HepG2 (cell line): ENCODE results near the gene SNX30. TPM values are rescaled to one million over a fixed set of nuclear protein-coding genes. Genes with fewer than 3 reads are reported as not detected.

Experiments
- ATAC-seq: fragments of 200-7000 bp; cut with Tn5 transposase; 3 replicates; pipeline ENCODE4 v1.9.1; 2020; ENCODE audit warnings: mild to moderate bottlenecking, moderate library complexity
- BruUV-seq: library from RNA; stranded (reverse); fragments of 400-500 nt; replicated peaks from 2 replicates; lab custom pipeline; 2021; lab: Mats Ljungman, UMichigan
- CTCF ChIA-PET: fragments of 300-600 bp; formaldehyde crosslinking; extraction: SDS; loops from one replicate; lab custom pipeline; 2021; ENCODE audit warnings: low total read pairs, inconsistent platforms, low intra/inter-chr PET ratio; lab: Yijun Ruan, JAX
- POLR2A ChIA-PET: fragments of 350-600 bp; sonication (Branson Sonifier 250); formaldehyde crosslinking; loops from one replicate; lab custom pipeline; 2020; ENCODE audit warnings: antibody characterized with exemption, inconsistent platforms; lab: Yijun Ruan, JAX
- DNase-seq: peaks from one replicate; pipeline ENCODE4 v3.0.0-alpha.2; 2015; ENCODE audit warnings: low spot score
- FAIRE-seq: peaks from 3 replicates; lab custom pipeline; 2011; peaks lifted over from hg19 to GRCh38; lab: Jason Lieb, UNC
- H2AFZ ChIP-seq: one replicate; pipeline ENCODE4 v1.6.1; 2011; ENCODE audit warnings: low read length, inconsistent platforms
- H3K27ac ChIP-seq: fragments of 300-600 bp; 3 replicates; pipeline ENCODE4 v1.8.0; 2011; ENCODE audit warnings: mixed run types, mild to moderate bottlenecking, mixed read lengths, low read length, inconsistent platforms; ENCODE audit not compliant: insufficient read depth; ENCODE audit errors: extremely low read length
- H3K27me3 ChIP-seq, 2 experiments: fragments of 200-600 bp in 1 of 2; 2 replicates in 1 of 2; 3 replicates in 1 of 2; pipeline versions ENCODE4 v1.6.0 to v1.8.0; 2011; ENCODE audit warnings: low read length in 2 of 2, mild to moderate bottlenecking in 2 of 2, moderate library complexity in 2 of 2, inconsistent platforms in 1 of 2; ENCODE audit not compliant: insufficient read depth in 2 of 2, control insufficient read depth in 1 of 2
- H3K36me3 ChIP-seq, 2 experiments: fragments of 200-600 bp in 1 of 2; replicated peaks in 1 of 2; 2 replicates in 1 of 2; 3 replicates in 1 of 2; pipeline versions ENCODE4 v1.5.1 to v1.8.0; 2011; ENCODE audit warnings: low read length in 2 of 2, inconsistent platforms in 1 of 2; ENCODE audit not compliant: insufficient read depth in 2 of 2, control insufficient read depth in 1 of 2
- H3K4me1 ChIP-seq: 2 replicates; pipeline ENCODE4 v1.5.1; 2012; ENCODE audit warnings: low read length, inconsistent platforms; ENCODE audit not compliant: insufficient read depth
- H3K4me2 ChIP-seq: 2 replicates; pipeline ENCODE4 v1.6.0; 2011; ENCODE audit warnings: low read depth, low read length, inconsistent platforms
- H3K4me3 ChIP-seq, 3 experiments: fragments of 200-600 bp in 1 of 3; sonication (generic), shearing (Covaris generic) in 1 of 3; replicated peaks in 1 of 3; 2 replicates each; pipeline ENCODE4 v1.5.1; 2011 to 2016; ENCODE audit warnings: low read length in 3 of 3, inconsistent platforms in 2 of 3, low read depth in 2 of 3, mild to moderate bottlenecking in 2 of 3, control low read depth in 1 of 3, mixed read lengths in 1 of 3; ENCODE audit not compliant: insufficient read depth in 1 of 3
- H3K79me2 ChIP-seq: one replicate; pipeline ENCODE4 v1.6.1; 2011; ENCODE audit warnings: low read length, inconsistent platforms; ENCODE audit not compliant: insufficient read depth
- H3K9ac ChIP-seq: 2 replicates; pipeline ENCODE4 v1.6.0; 2011; ENCODE audit warnings: mild to moderate bottlenecking, low read depth, low read length, inconsistent platforms; ENCODE audit not compliant: insufficient read depth
- H3K9me3 ChIP-seq: 2 replicates; pipeline ENCODE4 v1.5.1; 2012; ENCODE audit warnings: mild to moderate bottlenecking, low read length
- H4K20me1 ChIP-seq: 2 replicates; pipeline ENCODE4 v1.6.0; 2011; ENCODE audit warnings: inconsistent platforms, mild to moderate bottlenecking, low read length, moderate library complexity; ENCODE audit not compliant: insufficient read depth
- ISL2 ChIP-seq: sonication (generic); formaldehyde crosslinking; IDR thresholded peaks from 2 replicates; pipeline ENCODE4 v1.5.0; 2020; ENCODE audit warnings: missing genetic modification reagents
- KDM2A ChIP-seq: sonication (generic); formaldehyde crosslinking; IDR thresholded peaks from 2 replicates; pipeline ENCODE4 v1.4.0; 2020; ENCODE audit warnings: low read depth, missing genetic modification reagents, borderline replicate concordance
- ONECUT2 ChIP-seq: sonication (generic); formaldehyde crosslinking; IDR thresholded peaks from 2 replicates; pipeline ENCODE4 v1.4.0; 2020; ENCODE audit warnings: missing genetic modification reagents
- RFX3 ChIP-seq: IDR thresholded peaks from 2 replicates; pipeline ENCODE4 v1.6.1; 2016; ENCODE audit warnings: missing biosample characterization, missing genetic modification reagents
- RXRB ChIP-seq: IDR thresholded peaks from 2 replicates; pipeline ENCODE4 v1.6.1; 2016; ENCODE audit warnings: borderline replicate concordance, missing genetic modification reagents, missing compliant biosample characterization
- SALL2 ChIP-seq: sonication (generic); formaldehyde crosslinking; IDR thresholded peaks from 2 replicates; pipeline ENCODE4 v1.8.1; 2023; ENCODE audit warnings: mild to moderate bottlenecking, missing genetic modification reagents, inconsistent platforms
- SIX1 ChIP-seq: sonication (generic); formaldehyde crosslinking; IDR thresholded peaks from 2 replicates; pipeline ENCODE4 v1.4.0; 2020; ENCODE audit warnings: missing genetic modification reagents, borderline replicate concordance
- STAG1 ChIP-seq: sonication (generic); formaldehyde crosslinking; IDR thresholded peaks from 2 replicates; pipeline ENCODE4 v1.4.0; 2020; ENCODE audit warnings: missing genetic modification reagents
- TARDBP ChIP-seq: sonication (generic); formaldehyde crosslinking; IDR thresholded peaks from 2 replicates; pipeline ENCODE4 v1.8.0; 2022; ENCODE audit warnings: mild to moderate bottlenecking, missing genetic modification reagents
- ZC3H4 ChIP-seq: sonication (generic); formaldehyde crosslinking; IDR thresholded peaks from 2 replicates; pipeline ENCODE4 v1.4.0; 2020; ENCODE audit warnings: missing genetic modification reagents, borderline replicate concordance
- ZNF17 ChIP-seq: sonication (generic); formaldehyde crosslinking; IDR thresholded peaks from 2 replicates; pipeline ENCODE4 v1.5.0; 2020; ENCODE audit warnings: mild to moderate bottlenecking, missing genetic modification reagents
- ZNF333 ChIP-seq: sonication (generic); formaldehyde crosslinking; IDR thresholded peaks from 2 replicates; pipeline ENCODE4 v1.4.0; 2020; ENCODE audit warnings: mild to moderate bottlenecking, missing genetic modification reagents, borderline replicate concordance
- WGBS: methylation state at CpG from one replicate; pipeline ENCODE4 v1.1.6; 2017; ENCODE audit warnings: low lambda C conversion rate; 5-methylcytosine and 5-hydroxymethylcytosine counted together
- in situ Hi-C: cut with HindIII; loops from 2 replicates; pipeline ENCODE4 v1.10.0; 2017; ENCODE audit warnings: low pct_unique_long_range_greater_than_20kb; ENCODE audit not compliant: extremely low pct_ligation_motif_present
- intact Hi-C: fragments of 100-400 bp; cut with micrococcal nuclease; formaldehyde crosslinking; loops from one replicate; pipeline ENCODE4 v1.10.0; 2022; ENCODE audit not compliant: unreplicated experiment
- polyA plus RNA-seq, 8 experiments: library from polyadenylated mRNA; depleted of rRNA in 3 of 8; stranded (reverse) in 7 of 8; unstranded in 1 of 8; fragments of >200 nt; fragmentation: Illumina TruSeq in 4 of 8; extraction: Trizol in 4 of 8; gene quantifications; 2 replicates each; pipeline versions ENCODE4 v1.2.1 to v1.2.3, GENCODE V29; 2011 to 2016; ENCODE audit warnings: low read depth in 4 of 8, missing spikeins in 1 of 8, mixed read lengths in 1 of 8; ENCODE audit not compliant: insufficient read depth in 1 of 8
- total RNA-seq, 5 experiments: library from RNA; depleted of rRNA; stranded (reverse); fragments of >200 nt; fragmentation: Illumina TruSeq; extraction: Trizol; gene quantifications; 2 replicates each; pipeline ENCODE4 v1.2.3, GENCODE V29; 2016; ENCODE audit warnings: low read depth in 1 of 5
- TF ChIP-seq, protein P1 (sequence below): sonication (generic); formaldehyde crosslinking; conservative IDR thresholded peaks from 2 replicates; pipeline ENCODE4 v1.4.0; 2020; ENCODE audit warnings: missing genetic modification reagents
- TF ChIP-seq, protein P2 (sequence below): sonication (generic); formaldehyde crosslinking; IDR thresholded peaks from 2 replicates; pipeline ENCODE4 v1.4.0; 2020; ENCODE audit warnings: missing genetic modification reagents, mild to moderate bottlenecking, borderline replicate concordance
- TF ChIP-seq, protein P3 (sequence below): IDR thresholded peaks from 2 replicates; pipeline ENCODE4 v1.6.1; 2016; ENCODE audit warnings: missing compliant biosample characterization, missing genetic modification reagents, borderline replicate concordance
- TF ChIP-seq, protein P4 (sequence below): sonication (generic); formaldehyde crosslinking; conservative IDR thresholded peaks from 2 replicates; pipeline ENCODE4 v1.8.0; 2022; ENCODE audit warnings: low read depth, missing genetic modification reagents

SNX30 gene
- total and polyA plus RNA-seq, 2 of the 13 experiments (the other 11 are each of a cell fraction or from before 2014, with no cell fraction given) = 4.4 to 12.4 TPM

DNA sequence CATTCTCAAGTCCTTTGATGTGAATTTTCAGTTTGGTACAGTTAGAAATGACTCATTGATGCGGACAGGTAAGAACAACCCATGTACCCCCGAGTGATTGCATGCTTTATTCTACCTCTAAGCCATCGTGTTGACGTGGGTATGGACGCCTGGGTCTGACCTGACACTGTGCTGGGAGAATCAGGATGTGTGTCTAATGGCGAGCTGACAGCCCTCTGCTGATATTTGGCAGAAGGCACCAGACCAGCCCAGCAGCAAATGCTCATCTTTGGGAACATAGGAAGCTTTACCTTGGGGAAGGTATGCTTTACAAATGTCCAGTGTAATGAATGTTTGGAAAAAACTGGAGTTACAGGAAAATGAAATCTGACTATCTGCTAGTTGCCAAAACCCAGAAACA, 120.0 kb downstream of the SNX30 start:
- CTCF ChIA-PET = interaction anchor here (1.1 kb wide), 1 partner anchor 26 kb away, joined by 4 read pairs; no protein-coding TSS in a partner anchor
- BruUV-seq = no TSS peak
- TF ChIP-seq STAG1 (CRISPR knock-in tag) = no peak
- TF ChIP-seq, protein P1, sequence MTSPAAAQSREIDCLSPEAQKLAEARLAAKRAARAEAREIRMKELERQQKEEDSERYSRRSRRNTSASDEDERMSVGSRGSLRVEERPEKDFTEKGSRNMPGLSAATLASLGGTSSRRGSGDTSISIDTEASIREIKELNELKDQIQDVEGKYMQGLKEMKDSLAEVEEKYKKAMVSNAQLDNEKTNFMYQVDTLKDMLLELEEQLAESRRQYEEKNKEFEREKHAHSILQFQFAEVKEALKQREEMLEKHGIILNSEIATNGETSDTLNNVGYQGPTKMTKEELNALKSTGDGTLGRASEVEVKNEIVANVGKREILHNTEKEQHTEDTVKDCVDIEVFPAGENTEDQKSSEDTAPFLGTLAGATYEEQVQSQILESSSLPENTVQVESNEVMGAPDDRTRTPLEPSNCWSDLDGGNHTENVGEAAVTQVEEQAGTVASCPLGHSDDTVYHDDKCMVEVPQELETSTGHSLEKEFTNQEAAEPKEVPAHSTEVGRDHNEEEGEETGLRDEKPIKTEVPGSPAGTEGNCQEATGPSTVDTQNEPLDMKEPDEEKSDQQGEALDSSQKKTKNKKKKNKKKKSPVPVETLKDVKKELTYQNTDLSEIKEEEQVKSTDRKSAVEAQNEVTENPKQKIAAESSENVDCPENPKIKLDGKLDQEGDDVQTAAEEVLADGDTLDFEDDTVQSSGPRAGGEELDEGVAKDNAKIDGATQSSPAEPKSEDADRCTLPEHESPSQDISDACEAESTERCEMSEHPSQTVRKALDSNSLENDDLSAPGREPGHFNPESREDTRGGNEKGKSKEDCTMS = no peak
- TF ChIP-seq, protein P2, sequence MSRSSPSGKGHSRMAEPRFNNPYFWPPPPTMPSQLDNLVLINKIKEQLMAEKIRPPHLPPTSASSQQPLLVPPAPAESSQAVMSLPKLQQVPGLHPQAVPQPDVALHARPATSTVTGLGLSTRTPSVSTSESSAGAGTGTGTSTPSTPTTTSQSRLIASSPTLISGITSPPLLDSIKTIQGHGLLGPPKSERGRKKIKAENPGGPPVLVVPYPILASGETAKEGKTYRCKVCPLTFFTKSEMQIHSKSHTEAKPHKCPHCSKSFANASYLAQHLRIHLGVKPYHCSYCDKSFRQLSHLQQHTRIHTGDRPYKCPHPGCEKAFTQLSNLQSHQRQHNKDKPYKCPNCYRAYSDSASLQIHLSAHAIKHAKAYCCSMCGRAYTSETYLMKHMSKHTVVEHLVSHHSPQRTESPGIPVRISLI (CRISPR knock-in tag) = no peak
- TF ChIP-seq, protein P3, sequence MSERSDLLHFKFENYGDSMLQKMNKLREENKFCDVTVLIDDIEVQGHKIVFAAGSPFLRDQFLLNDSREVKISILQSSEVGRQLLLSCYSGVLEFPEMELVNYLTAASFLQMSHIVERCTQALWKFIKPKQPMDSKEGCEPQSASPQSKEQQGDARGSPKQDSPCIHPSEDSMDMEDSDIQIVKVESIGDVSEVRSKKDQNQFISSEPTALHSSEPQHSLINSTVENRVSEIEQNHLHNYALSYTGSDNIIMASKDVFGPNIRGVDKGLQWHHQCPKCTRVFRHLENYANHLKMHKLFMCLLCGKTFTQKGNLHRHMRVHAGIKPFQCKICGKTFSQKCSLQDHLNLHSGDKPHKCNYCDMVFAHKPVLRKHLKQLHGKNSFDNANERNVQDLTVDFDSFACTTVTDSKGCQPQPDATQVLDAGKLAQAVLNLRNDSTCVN (CRISPR knock-in tag) = no peak
- TF ChIP-seq ZC3H4 (CRISPR knock-in tag) = no peak
- no peak for TF ChIP-seq ZNF17 (CRISPR knock-in tag)
- TF ChIP-seq SALL2 (CRISPR knock-in tag) = no peak
- no peak for TF ChIP-seq RFX3 (CRISPR knock-in tag)
- no peak for TF ChIP-seq ZNF333 (CRISPR knock-in tag)
- TF ChIP-seq, protein P4, sequence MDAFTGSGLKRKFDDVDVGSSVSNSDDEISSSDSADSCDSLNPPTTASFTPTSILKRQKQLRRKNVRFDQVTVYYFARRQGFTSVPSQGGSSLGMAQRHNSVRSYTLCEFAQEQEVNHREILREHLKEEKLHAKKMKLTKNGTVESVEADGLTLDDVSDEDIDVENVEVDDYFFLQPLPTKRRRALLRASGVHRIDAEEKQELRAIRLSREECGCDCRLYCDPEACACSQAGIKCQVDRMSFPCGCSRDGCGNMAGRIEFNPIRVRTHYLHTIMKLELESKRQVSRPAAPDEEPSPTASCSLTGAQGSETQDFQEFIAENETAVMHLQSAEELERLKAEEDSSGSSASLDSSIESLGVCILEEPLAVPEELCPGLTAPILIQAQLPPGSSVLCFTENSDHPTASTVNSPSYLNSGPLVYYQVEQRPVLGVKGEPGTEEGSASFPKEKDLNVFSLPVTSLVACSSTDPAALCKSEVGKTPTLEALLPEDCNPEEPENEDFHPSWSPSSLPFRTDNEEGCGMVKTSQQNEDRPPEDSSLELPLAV (CRISPR knock-in tag) = no peak
- no peak for TF ChIP-seq TARDBP (CRISPR knock-in tag)
- no peak for TF ChIP-seq ONECUT2 (CRISPR knock-in tag)
- TF ChIP-seq SIX1 (CRISPR knock-in tag) = no peak
- TF ChIP-seq RXRB (CRISPR knock-in tag) = no peak
- TF ChIP-seq ISL2 (CRISPR knock-in tag) = no peak
- TF ChIP-seq KDM2A (CRISPR knock-in tag) = no peak
- TF ChIP-seq, all 625 proteins: peak for 0
- Histone ChIP-seq H3K9ac (no peak overlapping the region), H3K4me1 (peaks cover 41% of the 10 kb centered on the region), H3K27ac (no peak overlapping the region), H3K27me3 (no peaks in the 10 kb centered on the region), H3K4me3 (no peak overlapping the region), H3K4me2 (0 out of 2 replicates have a peak overlapping the region, but pooled peaks have one; percentile 26), H2AFZ (no peak overlapping the region), H3K79me2 (no peaks in the 10 kb centered on the region), H3K9me3 (no peaks in the 10 kb centered on the region), H4K20me1 (no peaks in the 10 kb centered on the region), H3K36me3 (peaks cover 0 to 9% of the 10 kb centered on the region in 2 experiments; a peak in 2 of 5 replicates)
- DNase-seq (no peak), FAIRE-seq (no peak), ATAC-seq (no peak)
- intact Hi-C loops = no loop called here
- in situ Hi-C loops = no loop called here
- WGBS = 91% methylated on average over 6 of the region's 6 CpGs
- POLR2A ChIA-PET = interaction anchor here (0.7 kb wide), 1 partner anchor 280 kb away, joined by 3 read pairs; the partner anchor contains the start of gene SLC31A2
